Loucy (cell line): Measurements from ENCODE around the gene NID2.

Experiments used
- EZH2phosphoT487 ChIP-seq: fragments of 200-600 bp; IDR thresholded peaks from 2 replicates; pipeline ENCODE4 v1.6.1; 2018; ENCODE audit warnings: antibody characterized with exemption, mild to moderate bottlenecking, moderate library complexity, borderline replicate concordance
- TF ChIP-seq, protein P1 (sequence below): fragments of 200-600 bp; sonication (generic); conservative IDR thresholded peaks from 2 replicates; pipeline ENCODE4 v1.5.1; 2014; ENCODE audit warnings: mild to moderate bottlenecking, antibody characterized with exemption, low read length

DNA sequence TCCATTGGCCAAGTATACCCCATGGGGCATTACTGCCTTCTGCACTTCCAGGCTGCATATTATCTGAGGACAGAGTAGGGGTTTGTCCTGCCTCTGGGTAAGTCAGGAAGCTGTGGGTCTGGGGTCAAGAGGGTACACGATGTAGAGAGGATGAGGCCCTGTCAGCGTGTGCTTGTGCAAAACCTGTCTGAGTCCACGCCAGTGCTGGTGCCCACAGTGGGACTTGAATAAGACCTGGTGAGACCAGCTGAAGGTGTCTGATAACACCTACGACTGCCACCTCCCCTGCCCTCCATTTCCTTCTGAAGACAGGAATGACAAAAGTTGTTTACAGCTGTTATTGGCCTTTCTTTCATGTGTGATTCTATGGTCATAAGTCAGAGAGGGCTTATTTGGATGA, 22.1 kb upstream of the NID2 start:
- TF ChIP-seq, protein P1, sequence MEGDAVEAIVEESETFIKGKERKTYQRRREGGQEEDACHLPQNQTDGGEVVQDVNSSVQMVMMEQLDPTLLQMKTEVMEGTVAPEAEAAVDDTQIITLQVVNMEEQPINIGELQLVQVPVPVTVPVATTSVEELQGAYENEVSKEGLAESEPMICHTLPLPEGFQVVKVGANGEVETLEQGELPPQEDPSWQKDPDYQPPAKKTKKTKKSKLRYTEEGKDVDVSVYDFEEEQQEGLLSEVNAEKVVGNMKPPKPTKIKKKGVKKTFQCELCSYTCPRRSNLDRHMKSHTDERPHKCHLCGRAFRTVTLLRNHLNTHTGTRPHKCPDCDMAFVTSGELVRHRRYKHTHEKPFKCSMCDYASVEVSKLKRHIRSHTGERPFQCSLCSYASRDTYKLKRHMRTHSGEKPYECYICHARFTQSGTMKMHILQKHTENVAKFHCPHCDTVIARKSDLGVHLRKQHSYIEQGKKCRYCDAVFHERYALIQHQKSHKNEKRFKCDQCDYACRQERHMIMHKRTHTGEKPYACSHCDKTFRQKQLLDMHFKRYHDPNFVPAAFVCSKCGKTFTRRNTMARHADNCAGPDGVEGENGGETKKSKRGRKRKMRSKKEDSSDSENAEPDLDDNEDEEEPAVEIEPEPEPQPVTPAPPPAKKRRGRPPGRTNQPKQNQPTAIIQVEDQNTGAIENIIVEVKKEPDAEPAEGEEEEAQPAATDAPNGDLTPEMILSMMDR, result no peak
- no peak for TF ChIP-seq EZH2phosphoT487
